HUES64 (cell line): Measurements from ENCODE around the gene TPRA1.

Experiments
- H3K27ac ChIP-seq: 2 replicates; pipeline ENCODE4 v1.7.0; 2013; ENCODE audit warnings: low read depth, low read length, inconsistent platforms
- H3K27me3 ChIP-seq: 2 replicates; pipeline ENCODE4 v1.6.1; 2013; ENCODE audit warnings: mild to moderate bottlenecking, low read length; ENCODE audit not compliant: insufficient read depth
- H3K36me3 ChIP-seq: 2 replicates; pipeline ENCODE4 v1.6.1; 2013; ENCODE audit warnings: mild to moderate bottlenecking, low read length; ENCODE audit not compliant: insufficient read depth
- H3K4me1 ChIP-seq: 2 replicates; pipeline ENCODE4 v1.6.1; 2013; ENCODE audit warnings: mild to moderate bottlenecking, low read length, moderate library complexity; ENCODE audit not compliant: insufficient read depth
- H3K4me3 ChIP-seq: 2 replicates; pipeline ENCODE4 v1.5.1; 2013; ENCODE audit warnings: mild to moderate bottlenecking, low read length, moderate library complexity
- H3K9ac ChIP-seq: 2 replicates; pipeline ENCODE4 v1.6.1; 2013; ENCODE audit warnings: mild to moderate bottlenecking, low read depth, low read length
- H3K9me3 ChIP-seq: 2 replicates; pipeline ENCODE4 v1.6.1; 2013; ENCODE audit warnings: low read depth, low read length; ENCODE audit not compliant: insufficient read depth
- WGBS: fragments of 150-250, 120-280 bp; methylation state at CpG from one replicate; pipeline ENCODE4 v1.1.7; 2013; ENCODE audit warnings: missing lambda C conversion rate; 5-methylcytosine and 5-hydroxymethylcytosine counted together

TPRA1 gene

DNA sequence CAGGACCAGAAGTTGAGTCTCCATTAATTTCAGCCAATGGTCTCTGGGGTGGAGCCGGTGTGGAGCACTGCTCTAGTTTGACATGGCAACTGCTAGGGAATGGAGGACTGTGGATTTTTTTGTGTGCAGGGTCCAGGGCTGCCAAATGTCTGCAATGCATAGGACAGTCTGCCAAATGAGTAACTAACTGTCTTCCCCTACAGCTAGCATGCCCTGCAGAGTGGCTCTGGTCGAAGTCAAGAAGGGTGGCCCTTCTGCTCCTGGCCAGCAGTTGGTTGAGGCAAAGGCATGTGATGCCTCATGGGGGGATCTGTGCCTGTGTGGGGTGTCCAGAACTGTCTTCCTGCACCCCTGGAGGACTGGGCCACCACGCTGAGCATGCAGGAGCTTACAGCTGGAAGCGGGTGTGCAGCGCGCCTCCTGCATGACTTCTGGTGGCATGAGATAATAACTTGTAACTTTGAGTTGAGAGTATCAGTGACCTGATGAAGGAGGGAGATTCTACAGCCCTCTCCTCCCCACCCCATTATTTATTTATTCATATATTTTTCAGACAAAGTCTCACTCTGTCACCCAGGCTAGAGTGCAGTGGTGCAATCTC is 4.6 kb downstream of the TPRA1 start:
- H3K4me1 ChIP-seq: 0 out of 2 replicates have a peak, but pooled peaks cover 3% of the 10 kb centered on the region
- H3K27ac ChIP-seq: no peak overlapping the region
- WGBS: 96% methylated on average over 6 of the region's 6 CpGs
- H3K9me3 ChIP-seq: no peaks in the 10 kb centered on the region
- no peak overlapping the region for H3K4me3 ChIP-seq
- no peaks in the 10 kb centered on the region for H3K36me3 ChIP-seq
- no peak overlapping the region for H3K9ac ChIP-seq
- peaks cover 8% of the 10 kb centered on the region; the same call in 1 of the 2 replicates for H3K27me3 ChIP-seq

GRCh38 chr3:127585163-127585812 is 5.2 kb downstream of the TPRA1 start:
- Histone ChIP-seq H3K36me3 (no peaks in the 10 kb centered on the region), H3K27me3 (peaks cover 8% of the 10 kb centered on the region; the same call in 1 of the 2 replicates), H3K4me1 (0 out of 2 replicates have a peak, but pooled peaks cover 3% of the 10 kb centered on the region), H3K4me3 (no peak overlapping the region), H3K9ac (no peak overlapping the region), H3K9me3 (no peaks in the 10 kb centered on the region), H3K27ac (no peak overlapping the region)
- 89% methylated on average over 4 of the region's 4 CpGs for WGBS

GRCh38 chr3:127584734-127585133 is 5.8 kb downstream of the TPRA1 start:
- Histone ChIP-seq H3K27me3 (peaks cover 7% of the 10 kb centered on the region; the same call in 1 of the 2 replicates), H3K27ac (no peak overlapping the region), H3K9me3 (no peaks in the 10 kb centered on the region), H3K36me3 (no peaks in the 10 kb centered on the region), H3K4me1 (0 out of 2 replicates have a peak, but pooled peaks cover 3% of the 10 kb centered on the region), H3K9ac (no peak overlapping the region), H3K4me3 (no peak overlapping the region)
- WGBS: 94% methylated on average over 6 of the region's 6 CpGs

DNA sequence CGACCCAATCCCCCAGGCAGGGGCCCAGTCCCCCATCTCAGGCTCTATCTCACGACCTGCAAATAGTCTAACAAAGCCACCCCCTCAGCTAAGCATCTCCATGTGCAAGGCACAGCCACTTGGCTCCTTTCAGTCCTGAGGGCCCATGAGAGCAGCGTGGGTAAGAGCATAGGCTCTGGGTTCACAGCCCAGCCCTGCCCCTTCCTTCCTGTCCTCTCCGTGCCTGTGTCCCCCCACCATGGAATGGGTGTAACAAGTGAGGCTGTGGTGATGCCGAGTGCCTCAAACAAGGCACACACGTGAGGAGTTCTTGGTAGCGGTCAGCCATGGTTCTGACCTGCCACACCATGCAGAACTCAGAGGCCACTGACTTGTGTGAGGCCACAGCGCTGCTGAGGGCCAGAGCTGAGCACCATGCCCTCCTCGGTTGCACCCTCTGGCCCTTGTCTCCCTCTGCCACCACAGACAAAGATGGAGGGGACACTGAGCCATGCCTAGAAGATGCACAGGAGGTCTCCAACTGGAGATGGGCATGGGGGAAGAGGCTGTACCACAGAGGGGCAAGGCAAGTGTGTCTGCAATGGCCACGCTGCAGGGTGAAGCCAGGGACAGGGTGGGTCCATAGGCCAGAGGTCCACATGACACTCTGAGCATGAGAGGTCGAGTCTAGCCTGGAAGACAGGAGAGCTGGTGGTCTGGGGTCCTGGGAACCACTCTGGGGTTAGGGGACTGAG is 10.0 kb downstream of the TPRA1 start:
- Histone ChIP-seq H3K4me3 (no peak overlapping the region), H3K27ac (no peak overlapping the region), H3K9me3 (no peaks in the 10 kb centered on the region), H3K9ac (no peak overlapping the region), H3K27me3 (no peaks in the 10 kb centered on the region), H3K36me3 (peaks cover 3% of the 10 kb centered on the region; the same call in 1 of the 2 replicates), H3K4me1 (no peaks in the 10 kb centered on the region)
- 91% methylated on average over 11 of the region's 11 CpGs for WGBS

DNA sequence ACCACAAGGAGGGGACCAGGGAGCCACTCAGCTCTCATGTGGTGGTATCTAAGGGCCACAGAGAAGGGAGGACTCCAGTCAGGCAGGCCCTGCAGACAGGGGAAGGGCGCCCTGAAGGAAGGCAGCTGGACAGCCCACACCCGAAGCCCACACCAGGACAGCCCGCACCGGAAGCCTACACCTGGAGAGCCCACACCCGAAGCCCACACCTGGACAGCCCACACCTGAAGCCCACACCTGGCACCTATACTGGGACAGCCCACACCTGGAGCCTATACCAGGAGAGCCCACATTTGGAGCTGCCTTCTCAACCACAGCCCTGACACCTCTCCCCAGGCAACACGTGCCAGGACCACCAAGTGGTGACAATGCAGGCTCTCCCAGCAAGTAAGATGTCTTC is 11.7 kb downstream of the TPRA1 start:
- Histone ChIP-seq H3K27ac (no peak overlapping the region), H3K36me3 (peaks cover 11% of the 10 kb centered on the region), H3K27me3 (no peaks in the 10 kb centered on the region), H3K4me3 (no peak overlapping the region), H3K9me3 (no peaks in the 10 kb centered on the region), H3K9ac (no peak overlapping the region), H3K4me1 (no peaks in the 10 kb centered on the region)
- WGBS: 94% methylated on average over 6 of the region's 6 CpGs

DNA sequence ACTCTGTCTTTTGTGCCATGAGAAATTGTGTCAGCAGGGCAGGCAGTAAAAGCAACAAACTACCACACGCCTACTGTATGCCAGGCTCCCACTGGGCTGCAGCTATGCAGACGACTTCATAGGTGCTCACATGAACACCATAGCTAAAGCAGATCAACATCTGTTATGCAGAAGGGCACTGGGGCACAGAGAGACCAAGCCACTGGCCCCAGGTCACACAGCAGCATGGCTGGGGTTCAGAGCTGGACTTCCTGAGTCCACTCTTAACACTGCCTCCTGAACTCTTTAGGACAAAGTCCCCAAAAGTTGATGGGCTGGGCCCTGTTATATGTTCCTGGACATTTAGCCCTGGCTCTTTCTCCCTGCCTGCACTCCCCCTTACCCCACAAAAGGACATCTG is 12.4 kb downstream of the TPRA1 start:
- Histone ChIP-seq H3K9me3 (no peaks in the 10 kb centered on the region), H3K4me1 (no peaks in the 10 kb centered on the region), H3K9ac (no peak overlapping the region), H3K36me3 (peaks cover 14% of the 10 kb centered on the region), H3K27ac (no peak overlapping the region), H3K4me3 (no peak overlapping the region), H3K27me3 (no peaks in the 10 kb centered on the region)
- 86% methylated on average over 2 of the region's 2 CpGs for WGBS

DNA sequence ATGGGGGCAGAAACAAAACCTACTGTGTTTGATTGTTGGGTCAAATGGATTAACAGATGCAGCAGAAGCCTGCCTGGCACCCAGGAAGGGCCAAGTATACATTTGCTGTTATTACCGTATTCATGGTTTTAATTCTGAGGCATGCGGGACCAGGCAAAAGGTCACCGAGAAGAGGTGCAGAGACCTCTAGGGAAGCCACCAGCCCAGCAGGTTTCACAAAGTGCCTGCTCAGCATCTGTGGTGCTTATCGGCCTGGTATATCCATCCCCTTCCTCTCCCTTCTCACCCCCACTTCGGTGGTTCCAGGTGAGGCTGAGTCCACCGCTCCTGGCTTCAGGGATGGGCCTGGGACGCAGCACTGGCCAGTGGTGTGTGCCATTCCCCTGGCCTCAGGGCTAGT is 13.1 kb downstream of the TPRA1 start:
- H3K4me3 ChIP-seq: no peak overlapping the region
- peaks cover 17% of the 10 kb centered on the region for H3K36me3 ChIP-seq
- H3K4me1 ChIP-seq: no peaks in the 10 kb centered on the region
- no peak overlapping the region for H3K27ac ChIP-seq
- H3K27me3 ChIP-seq: no peaks in the 10 kb centered on the region
- WGBS: 95% methylated on average over 7 of the region's 7 CpGs
- no peak overlapping the region for H3K9ac ChIP-seq
- H3K9me3 ChIP-seq: no peaks in the 10 kb centered on the region

GRCh38 chr3:127574880-127575878 is 15.4 kb downstream of the TPRA1 start:
- no peaks in the 10 kb centered on the region for H3K9me3 ChIP-seq
- H3K27me3 ChIP-seq: no peaks in the 10 kb centered on the region
- no peak overlapping the region for H3K27ac ChIP-seq
- H3K9ac ChIP-seq: no peak overlapping the region
- peaks cover 17% of the 10 kb centered on the region for H3K36me3 ChIP-seq
- no peaks in the 10 kb centered on the region for H3K4me1 ChIP-seq
- no peak overlapping the region for H3K4me3 ChIP-seq
- WGBS: 50% methylated on average over 46 of the region's 46 CpGs

DNA sequence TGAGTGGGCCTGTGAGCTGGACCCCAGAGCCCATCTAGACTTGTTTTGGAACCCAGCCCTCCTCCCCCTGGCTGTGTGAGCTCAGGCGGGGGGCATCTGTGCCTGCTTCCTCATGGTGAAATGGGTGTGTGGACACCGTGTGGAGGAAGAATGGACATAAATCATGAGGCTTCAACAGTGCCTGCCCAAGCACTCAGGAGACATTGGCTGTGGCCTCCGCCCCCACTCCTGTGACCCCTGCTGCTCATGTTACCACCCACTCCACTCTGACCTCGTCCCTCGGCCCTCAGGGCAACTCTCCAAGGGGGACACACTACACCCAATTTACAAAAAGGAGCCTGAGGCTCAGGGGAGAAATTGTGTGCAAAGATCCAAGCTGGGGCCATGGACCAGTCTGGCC is 16.6 kb downstream of the TPRA1 start:
- 91% methylated on average over 5 of the region's 5 CpGs for WGBS
- peaks cover 14% of the 10 kb centered on the region; the same call in 1 of the 2 replicates for H3K36me3 ChIP-seq

DNA sequence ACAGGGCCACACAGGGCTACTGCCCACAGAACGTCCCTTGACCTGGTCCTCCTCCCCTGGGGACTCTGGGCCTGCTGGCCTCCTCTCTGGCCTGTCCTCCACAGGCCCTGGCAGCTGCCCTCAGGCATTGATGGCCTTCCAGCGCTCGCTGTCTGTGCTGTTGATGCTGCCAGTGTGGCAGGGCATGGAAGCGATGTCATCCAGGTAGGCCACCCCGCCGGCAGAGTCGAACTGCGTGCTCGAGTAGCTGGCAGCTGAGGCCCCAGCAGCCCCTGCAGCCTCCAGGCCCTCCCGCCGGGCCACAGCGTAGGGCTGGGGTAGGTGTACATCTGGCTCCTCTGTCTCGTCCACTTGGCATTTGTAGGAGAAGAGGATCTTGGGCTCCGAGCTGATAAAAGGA is 17.1 kb downstream of the TPRA1 start:
- Histone ChIP-seq H3K27me3 (no peaks in the 10 kb centered on the region), H3K9me3 (no peaks in the 10 kb centered on the region), H3K36me3 (peaks cover 14% of the 10 kb centered on the region; the same call in 1 of the 2 replicates), H3K9ac (no peak overlapping the region), H3K4me3 (no peak overlapping the region), H3K27ac (no peak overlapping the region), H3K4me1 (no peaks in the 10 kb centered on the region)
- 94% methylated on average over 14 of the region's 14 CpGs for WGBS

More for the DNA sequence above, 16.6 kb downstream of the TPRA1 start:
- Histone ChIP-seq H3K9ac (no peak overlapping the region), H3K4me3 (no peak overlapping the region), H3K27me3 (no peaks in the 10 kb centered on the region), H3K9me3 (no peaks in the 10 kb centered on the region), H3K4me1 (no peaks in the 10 kb centered on the region), H3K27ac (no peak overlapping the region)
